Uterus (tissue), 2 donors: ENCODE measurements around the gene BMP10.

Source experiments
- POLR2A ChIP-seq, 2 donors: fragments of 450-650 bp; IDR thresholded peaks; one replicate each; pipeline ENCODE4 v1.6.1; 2016; ENCODE audit warnings: antibody characterized with exemption in 2 of 2, mild to moderate bottlenecking in 1 of 2, moderate library complexity in 1 of 2
- TF ChIP-seq, protein P1 (sequence below), 4 experiments: fragments of 200-600 bp in 2 of 4; fragments of 450-650 bp in 2 of 4; sonication (generic) in 2 of 4; IDR thresholded peaks; one replicate each; pipeline ENCODE4 v1.5.1; 2016 to 2019; ENCODE audit warnings: antibody characterized with exemption in 4 of 4, mild to moderate bottlenecking in 2 of 4, moderate library complexity in 1 of 4

DNA sequence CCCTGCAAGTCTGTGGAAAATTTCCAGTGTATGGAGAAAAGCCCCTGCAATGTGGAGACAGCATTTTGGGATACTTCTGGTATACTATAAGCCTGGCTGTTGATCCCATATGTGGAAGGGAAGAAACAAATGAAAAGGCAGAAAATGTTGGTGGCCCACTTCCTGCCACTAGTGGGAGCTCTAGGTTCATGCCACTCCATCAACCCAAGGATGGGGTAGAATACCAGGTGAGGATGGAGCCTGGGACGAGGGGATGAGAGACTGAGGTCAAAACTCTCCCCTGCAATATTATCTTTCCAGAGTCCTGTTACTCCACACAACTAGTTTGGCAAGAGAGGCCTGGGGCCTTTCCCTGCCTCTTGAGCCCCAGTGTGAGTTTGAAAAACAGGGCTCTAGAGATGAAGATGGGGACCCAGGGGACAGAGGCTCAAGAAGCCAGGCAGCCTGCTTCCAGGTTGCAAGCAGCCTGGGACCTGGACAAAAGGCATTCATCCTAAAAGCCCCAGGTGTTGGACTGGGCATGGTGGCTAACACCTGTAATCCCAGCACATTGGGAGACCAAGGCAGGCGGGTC lies 31.9 kb downstream of the BMP10 start:
- TF ChIP-seq, protein P1, sequence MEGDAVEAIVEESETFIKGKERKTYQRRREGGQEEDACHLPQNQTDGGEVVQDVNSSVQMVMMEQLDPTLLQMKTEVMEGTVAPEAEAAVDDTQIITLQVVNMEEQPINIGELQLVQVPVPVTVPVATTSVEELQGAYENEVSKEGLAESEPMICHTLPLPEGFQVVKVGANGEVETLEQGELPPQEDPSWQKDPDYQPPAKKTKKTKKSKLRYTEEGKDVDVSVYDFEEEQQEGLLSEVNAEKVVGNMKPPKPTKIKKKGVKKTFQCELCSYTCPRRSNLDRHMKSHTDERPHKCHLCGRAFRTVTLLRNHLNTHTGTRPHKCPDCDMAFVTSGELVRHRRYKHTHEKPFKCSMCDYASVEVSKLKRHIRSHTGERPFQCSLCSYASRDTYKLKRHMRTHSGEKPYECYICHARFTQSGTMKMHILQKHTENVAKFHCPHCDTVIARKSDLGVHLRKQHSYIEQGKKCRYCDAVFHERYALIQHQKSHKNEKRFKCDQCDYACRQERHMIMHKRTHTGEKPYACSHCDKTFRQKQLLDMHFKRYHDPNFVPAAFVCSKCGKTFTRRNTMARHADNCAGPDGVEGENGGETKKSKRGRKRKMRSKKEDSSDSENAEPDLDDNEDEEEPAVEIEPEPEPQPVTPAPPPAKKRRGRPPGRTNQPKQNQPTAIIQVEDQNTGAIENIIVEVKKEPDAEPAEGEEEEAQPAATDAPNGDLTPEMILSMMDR (IDR thresholded peaks at IDR 0.05): peak in 2 of 4 experiments; percentile 13 to 19
- no peak for TF ChIP-seq POLR2A (IDR thresholded peaks at IDR 0.05)
